Raji (cell line): Measurements from ENCODE around the gene ABHD3.

Experiments used
- POLR2A ChIP-seq: IDR thresholded peaks from 2 replicates; pipeline ENCODE4 v1.6.1; 2011; ENCODE audit warnings: low read depth, low read length, control low read depth; ENCODE audit not compliant: insufficient read depth

Gene ABHD3, protein sequence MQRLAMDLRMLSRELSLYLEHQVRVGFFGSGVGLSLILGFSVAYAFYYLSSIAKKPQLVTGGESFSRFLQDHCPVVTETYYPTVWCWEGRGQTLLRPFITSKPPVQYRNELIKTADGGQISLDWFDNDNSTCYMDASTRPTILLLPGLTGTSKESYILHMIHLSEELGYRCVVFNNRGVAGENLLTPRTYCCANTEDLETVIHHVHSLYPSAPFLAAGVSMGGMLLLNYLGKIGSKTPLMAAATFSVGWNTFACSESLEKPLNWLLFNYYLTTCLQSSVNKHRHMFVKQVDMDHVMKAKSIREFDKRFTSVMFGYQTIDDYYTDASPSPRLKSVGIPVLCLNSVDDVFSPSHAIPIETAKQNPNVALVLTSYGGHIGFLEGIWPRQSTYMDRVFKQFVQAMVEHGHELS

DNA sequence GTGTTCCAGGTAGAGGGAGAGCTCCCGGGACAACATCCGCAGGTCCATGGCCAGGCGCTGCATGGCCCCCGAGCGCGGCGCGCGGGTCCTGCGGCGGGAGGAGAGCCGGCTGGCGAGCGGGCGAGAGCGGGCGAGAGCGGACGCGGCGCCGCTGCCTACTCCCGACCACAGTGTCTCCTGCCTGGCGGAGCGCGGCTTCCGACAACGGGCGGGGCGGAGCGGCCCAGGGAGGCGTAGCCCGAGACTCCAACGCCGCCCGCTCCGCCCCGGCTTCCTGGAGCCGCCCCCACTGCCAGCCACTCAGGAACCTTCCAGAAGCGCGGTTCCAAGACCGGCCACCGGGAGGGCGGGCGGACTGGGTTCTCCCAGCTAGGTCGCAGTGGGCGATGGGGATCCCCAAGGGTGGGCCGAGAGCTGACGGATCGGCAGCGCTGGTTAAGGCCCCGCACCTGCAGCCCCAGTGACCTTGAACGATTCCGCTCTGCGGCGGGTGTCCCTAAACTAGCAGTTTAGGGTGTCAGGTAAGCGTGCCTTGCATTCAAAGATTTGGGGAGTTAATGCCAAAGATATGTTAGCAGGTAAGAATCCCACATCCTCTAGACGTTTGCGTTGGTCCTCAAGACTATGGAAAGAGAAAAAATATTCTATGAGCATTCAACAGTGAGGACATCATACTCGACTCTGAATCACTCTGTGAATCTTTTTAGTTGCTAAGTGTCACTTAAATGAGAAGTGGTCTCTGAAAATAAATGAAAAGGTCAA, at the start of gene ABHD3:
TSS of gene ABHD3 (minus strand) at position 172 of the 762 bp plus-strand sequence. CDS start at position 63, 109 bp downstream.
- TF ChIP-seq POLR2A, result peak; percentile 93

DNA sequence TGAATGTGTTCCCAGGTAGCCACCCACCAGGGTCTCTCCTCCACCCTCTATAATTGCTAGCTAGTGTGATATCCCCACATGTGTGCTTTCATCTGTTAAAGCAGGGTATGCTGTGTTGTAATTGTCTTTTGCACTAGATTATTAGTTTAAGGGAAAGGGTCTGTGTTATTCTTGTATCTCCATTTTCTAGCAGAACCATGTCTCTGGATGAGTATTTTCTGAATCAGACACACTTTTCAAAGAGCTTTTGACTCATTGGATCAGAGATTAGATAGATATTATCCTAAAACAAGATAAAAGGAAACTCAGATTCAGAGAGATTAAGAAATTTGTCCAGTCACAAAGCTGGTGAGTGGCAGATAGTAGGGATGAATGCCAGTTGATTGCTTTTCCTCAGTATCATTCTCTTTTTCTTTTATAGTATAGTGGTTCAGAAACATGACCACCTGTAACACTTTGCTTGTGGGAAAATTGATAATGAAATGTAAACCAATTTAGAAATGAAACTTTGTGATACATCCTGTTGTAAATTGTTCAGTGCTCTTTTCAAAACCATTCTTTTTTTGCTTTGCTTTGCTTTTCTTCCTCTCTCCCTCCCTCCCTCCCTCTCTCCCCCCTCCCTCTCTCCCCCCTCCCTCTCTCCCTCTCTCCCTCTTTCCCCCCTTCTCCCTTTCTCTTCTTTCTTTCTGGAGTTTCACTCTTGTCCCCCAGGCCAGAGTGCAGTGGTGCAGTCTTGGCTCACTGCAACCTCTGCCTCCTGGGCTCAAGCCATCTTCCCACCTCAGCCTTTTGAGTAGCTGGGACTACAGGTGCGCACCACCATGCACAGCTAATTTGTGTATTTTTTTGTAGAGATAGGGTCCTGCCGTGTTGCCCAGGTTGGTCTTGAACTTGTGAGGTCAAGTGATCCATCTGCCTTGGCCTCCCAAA, 43.5 kb upstream of the ABHD3 start:
- TF ChIP-seq POLR2A, result no peak

DNA sequence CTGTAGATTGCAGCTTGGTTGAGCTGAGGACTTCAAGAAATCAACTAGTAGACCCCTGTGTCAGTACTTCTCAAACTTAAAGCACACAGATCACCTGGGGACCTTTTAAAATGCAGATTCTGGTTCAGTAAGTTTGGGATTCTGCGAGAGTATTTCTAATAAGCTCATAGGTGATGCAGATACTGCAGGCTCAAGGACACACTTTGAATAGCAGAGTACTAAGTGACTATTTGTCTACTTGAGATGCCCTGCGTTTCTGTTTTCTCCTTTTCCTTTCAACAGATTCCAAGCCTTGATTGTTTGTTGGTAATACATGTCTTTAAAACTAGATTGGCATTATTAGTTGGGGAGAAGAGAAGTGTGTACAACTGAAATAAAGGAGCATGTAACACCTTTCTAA, 42.7 kb upstream of the ABHD3 start:
- no peak for TF ChIP-seq POLR2A

DNA sequence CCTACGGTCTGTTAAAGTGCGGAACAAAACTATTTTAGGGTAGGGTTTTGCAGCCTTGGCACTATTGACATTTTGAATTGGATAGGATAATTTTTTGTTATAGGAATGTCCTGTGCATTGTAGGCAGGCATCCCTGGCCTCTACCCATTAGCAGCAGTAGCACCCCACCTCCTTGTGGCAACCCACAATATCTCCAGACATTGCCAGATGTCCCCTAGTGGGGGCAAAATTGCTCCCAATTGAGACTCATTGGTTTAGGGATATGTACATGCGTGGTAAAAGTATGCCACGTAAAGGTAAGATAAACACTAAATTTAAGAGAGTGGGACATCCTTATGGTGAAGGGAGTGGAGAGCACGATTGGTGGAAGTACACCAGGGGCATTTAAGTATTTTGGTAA, 40.7 kb upstream of the ABHD3 start:
- TF ChIP-seq POLR2A, result no peak

DNA sequence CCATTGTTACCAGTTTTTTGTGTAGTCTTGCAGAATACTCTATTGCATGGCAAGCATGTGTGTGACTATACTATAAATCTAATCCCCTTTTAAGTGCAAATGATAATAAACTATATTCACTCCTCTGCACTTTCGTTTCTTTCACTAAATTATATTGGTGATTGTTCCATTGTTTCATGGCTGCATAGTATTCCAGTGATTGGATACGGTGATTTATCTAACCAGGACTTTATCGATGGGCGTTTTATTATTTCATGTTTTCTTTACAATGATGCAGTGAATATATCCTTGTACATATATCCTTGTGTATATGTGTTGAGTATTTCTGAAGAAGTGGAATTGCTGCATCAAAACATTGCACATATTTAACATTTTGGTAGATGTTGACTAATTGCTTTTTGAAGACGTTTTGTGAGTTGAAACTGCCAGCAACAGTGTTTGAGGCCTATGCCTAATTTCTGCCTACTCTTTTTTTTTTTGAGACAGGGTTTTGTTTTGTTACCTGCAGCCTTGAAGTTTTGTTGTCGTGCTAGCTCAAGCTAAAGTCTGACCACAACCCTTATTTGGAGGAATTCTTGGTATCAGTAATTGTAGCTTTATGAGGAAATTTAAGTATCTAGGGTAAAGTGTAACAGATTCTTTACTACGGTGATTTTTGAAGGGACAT, 38.7 kb upstream of the ABHD3 start:
- no peak for TF ChIP-seq POLR2A

DNA sequence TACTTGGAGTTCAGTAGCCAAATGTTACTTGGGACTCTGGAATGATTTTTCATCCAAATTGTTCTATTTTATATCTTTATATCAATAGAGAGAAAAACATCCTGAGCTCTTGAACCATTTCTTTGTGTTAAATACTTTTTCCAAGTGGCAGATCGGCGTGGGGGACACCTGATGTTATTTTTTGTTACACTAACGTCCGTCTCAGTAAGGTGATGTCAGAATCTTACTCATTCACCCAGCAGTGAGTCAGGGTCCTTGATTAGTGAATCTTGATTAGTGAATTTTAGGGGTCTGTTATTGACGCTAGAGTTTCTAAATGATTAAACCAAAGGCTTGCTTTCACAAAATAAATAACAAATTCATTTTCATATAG, 37.7 kb upstream of the ABHD3 start:
- TF ChIP-seq POLR2A, result no peak

DNA sequence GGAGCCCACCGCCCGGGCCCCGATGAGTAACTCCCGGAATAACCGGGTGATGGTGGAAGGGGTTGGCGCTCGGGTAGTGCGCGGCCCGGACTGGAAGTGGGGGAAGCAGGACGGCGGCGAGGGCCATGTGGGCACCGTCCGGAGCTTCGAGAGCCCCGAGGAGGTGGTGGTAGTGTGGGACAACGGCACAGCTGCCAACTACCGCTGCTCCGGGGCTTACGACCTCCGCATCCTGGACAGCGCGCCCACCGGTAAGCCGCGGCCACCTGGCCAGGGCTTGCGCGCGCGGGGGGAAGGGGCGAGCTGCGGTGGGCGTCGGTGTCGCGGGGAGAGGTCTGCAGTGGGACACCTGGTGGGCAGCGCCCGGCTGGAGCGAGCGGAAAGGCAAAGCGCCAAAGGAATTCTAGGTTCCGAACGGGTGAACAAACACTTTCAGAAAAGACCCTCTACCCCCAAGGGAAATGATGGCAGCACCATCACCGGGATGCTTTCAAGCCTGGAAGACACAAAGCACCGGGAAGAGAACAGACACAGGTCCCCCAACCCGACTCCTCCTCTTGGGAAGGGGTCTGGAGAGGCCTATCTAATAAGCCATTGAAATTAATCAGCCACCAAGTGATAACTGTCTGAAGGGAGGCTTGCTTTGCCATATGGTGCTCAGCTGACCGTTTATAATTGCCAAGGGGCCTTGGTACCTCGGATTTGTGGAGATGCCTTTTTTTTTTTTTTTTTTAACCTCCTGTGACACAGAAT, 37.2 kb upstream of the ABHD3 start:
- no peak for TF ChIP-seq POLR2A

DNA sequence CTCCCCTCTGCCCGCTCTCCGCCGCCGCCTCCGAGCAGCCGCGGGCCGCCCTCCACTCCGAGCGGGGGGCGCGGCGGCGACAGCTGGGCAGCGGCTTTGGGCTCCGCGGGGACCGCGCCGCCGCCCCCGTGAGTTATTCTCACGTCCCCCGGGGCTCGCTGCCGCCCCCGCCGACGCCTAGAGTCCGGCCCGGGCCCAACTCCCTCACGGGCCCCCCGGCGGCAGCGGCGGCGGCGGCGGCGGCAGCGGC, 36.7 kb upstream of the ABHD3 start:
- no peak for TF ChIP-seq POLR2A

DNA sequence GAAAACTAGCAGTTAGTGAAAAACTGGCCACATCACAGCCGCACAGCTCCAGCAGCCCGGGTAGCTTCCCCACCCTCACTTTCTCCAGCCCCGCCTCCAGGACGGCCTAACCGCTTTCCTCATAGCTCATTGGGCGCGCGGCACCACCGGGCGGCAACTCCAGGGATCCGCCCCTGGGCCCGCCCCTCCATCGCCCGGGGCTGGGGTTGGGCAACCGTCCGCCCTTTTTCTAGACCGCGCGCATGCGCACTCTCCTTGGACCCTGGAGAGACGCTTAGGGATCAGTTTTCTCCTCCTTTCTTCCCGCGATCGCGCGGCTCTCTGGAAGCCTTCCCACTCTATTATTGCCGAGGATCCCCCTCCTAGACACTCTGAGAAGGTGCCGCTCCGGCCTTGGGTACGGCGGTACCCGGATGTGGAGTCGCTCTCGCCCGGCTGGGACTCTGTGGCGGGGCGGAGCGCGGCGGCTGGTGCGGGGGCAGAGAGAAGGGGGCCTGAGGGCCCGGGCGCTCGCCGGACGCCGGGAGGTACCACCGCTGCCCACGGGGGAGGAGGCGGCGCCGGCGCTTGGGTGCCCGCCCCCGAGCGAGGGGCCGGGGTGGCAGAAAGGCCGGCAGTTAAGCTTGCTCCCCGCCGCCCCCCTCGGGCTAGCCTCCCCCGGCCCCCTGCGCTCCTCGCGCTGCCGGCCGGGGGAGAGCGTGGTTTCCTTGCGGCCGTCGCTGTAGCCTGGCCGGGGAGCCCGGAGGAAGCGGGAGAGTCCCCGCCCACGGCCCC, 36.2 kb upstream of the ABHD3 start, which contains the start of gene MIB1:
TSS of gene MIB1 (plus strand) at position 255 of the 774 bp plus-strand sequence. CDS start 792 bp downstream, outside the sequence.
- peak; percentile 80 for TF ChIP-seq POLR2A

DNA sequence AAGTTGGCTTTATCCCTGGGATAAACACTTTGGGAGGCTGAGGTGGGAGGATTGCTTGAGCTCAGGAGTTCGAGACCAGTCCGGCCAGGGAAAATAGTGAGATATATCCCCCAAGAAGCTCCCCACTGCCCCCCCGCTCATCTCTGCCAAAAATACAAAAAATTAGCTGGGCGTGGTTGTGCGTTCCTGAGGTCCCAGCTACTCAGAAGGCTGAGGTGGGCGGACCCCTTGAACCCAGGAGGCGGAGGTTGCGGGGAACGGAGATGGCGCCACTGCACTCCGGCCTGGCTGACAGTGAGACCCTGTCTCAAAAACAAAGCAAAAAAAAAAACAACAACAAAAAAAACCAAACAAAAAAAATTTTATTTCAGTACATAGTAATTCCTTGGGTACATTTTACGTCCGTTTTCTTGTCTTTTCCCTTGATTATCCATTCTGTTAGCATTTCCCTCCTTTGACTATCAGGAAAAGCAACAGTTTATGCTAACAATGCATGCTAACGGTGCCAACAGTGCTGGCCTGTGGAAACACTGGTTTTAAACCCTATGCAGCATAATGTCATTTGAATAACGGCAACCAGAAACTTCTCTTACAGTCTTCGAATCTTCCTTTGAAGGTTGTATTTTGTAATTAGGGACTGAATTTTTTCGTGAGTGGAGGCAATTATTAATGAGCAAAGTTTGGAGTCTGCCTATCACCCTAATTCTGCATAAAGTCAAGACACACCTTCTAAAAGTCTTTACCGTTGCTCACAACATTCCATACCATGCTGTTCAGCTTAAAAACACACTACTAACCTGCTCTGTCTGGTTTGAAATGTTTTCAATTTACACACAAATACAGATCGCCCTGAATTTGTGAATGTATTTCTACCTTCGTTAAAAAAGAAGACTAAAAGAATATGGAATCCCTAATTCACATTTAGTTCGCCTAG, 35.3 kb upstream of the ABHD3 start:
- no peak for TF ChIP-seq POLR2A

DNA sequence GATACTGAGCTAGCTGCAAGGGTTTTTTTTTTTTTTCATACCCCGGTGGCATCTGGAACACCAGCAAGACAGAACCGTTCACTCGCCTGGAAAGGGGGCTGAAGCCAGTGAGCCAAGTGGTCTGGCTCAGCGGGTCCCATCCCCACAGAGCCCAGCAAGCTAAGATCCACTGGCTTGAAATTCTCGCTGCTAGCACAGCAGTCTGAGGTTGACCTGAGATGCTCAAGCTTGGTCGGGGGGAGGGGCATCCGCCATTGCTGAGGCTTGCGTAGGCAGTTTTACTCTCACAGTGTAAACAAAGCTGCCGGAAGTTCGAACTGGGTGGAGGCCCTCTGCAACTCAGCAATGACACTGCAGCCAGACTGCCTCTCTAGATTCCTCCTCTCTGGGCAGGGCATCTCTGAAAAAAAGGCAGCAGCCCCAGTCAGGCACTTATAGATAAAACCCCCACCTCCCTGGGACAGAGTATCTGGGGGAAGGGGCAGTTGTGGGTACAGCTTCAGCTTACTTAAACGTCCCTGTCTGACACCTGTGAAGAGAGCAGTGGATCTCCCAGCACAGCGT, 31.0 kb upstream of the ABHD3 start:
- no peak for TF ChIP-seq POLR2A

DNA sequence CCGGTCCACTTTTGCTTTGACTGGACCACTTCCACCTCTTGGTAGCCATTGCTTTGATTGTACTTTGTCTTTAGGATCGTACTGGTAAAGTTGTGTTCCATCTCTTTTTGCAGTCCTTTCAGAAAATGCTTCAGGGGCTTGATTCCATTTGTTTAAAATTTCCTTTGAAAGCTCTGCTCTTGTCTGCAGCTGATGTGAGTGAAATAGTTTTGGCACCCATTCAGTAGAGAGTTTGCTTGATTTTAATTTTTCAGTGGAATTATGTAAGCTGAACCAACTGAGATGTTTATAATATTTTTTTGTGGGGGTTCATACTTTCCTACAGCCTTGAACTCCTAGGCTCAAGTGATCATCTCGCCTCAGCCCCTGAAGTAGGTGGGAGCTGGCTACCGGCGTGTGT, 28.4 kb upstream of the ABHD3 start:
- no peak for TF ChIP-seq POLR2A
